ENCODE measurements around the gene ITPR2.
"Not testable (repeated sequence)": the region's sequence is repeated elsewhere in the genome, so short reads cannot be mapped to it uniquely, and the experiment has no call there.

The ITPR2 gene

DNA sequence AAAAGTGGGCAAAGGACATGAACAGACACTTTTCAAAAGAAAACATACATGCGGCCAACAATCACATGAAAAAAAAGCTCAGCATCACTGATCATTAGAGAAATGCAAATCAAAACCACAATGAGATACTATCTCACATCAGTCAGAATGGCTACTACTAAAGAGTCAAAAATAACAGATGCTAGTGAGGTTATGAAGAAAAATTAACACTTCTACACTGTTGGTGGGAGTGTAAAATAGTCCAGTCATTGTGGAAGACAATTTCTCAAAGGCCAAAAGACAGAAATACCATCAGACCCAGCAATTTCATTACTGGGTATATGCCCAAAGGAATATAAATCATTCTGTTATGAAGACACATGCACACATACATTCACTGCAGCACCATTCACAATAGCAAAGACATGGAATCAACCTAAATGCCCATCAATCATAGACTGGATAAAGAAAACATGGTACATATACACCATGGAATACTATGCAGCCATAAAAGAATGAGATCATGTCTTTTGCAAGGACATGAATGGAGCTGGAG lies 103.8 kb downstream of the ITPR2 start:
- not testable (repeated sequence) for DNase-seq (ENCODE audit: low read depth in 2 of 2)

- no peak for DNase-seq (ENCODE audit: low read depth in 2 of 2)
Measured at GRCh38 chr12:26728205-26729050, 104.6 kb downstream of the ITPR2 start.

DNA sequence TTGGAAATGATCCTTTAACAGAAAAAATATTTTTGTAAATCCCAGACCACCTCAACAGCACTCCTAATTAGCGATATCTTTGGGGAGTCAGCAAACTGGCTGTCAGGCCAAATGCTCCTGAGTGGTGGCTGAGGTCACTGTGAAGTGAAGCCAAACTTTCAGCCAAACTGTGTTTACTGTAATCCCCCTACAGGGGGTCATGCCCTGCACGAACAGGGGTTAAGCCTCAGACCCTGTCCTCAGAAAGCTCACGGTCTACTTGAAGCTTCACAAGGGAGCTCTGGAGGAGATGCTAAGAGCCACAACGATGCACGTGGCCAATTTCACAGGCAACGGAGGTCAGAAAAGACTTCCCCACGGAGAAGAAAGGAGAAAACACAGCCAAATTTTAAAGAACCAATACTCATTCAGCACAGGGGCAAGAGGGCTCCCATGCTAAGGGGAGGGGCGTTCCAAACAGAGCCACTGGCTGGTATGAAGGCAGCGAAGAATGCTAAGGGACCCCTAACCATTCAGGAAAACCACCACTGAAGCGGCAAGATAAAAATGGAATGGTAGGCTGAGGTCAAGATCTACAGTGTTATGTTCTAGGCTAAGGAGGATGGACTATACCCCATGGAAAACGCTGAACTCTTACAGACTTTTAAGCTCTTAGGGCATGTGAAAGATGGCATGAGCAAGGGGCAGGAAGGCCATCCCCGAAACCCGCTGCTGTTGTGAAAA lies 105.4 kb downstream of the ITPR2 start:
- DNase-seq (ENCODE audit: low read depth in 2 of 2): no peak

DNA sequence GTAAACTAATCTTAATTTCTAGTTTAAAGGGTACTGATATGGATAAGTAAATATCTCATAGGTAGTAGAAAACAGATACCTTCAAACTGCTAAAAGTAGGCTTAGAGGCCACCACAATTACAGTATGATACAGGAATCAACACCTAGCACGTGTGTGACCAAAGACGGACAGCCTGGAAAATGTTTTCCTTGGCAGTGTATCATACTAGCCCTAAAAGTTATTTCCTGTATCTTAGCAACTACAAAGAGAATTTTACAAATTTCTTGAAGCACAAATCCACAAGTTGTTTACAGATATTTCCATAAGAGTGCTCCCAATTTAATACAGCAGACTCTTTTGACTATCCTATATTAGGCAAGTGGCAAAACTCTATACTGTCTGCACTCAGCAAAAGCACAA lies 106.0 kb downstream of the ITPR2 start:
- DNase-seq (ENCODE audit: low read depth in 2 of 2): no peak

- DNase-seq (ENCODE audit: low read depth in 2 of 2): no peak
Measured at GRCh38 chr12:26725276-26725916, 107.6 kb downstream of the ITPR2 start.

- DNase-seq (ENCODE audit: low read depth in 2 of 2): no peak
Measured at GRCh38 chr12:26724309-26724702, 108.7 kb downstream of the ITPR2 start.

- DNase-seq (ENCODE audit: low read depth in 2 of 2): no peak
Measured at GRCh38 chr12:26723379-26724308, 109.3 kb downstream of the ITPR2 start.

GRCh38 chr12:26721800-26722199 lies 111.2 kb downstream of the ITPR2 start:
- DNase-seq (ENCODE audit: low read depth in 2 of 2): no peak

- no peak for DNase-seq (ENCODE audit: low read depth in 2 of 2)
Measured at GRCh38 chr12:26719852-26720251, 113.1 kb downstream of the ITPR2 start.

DNA sequence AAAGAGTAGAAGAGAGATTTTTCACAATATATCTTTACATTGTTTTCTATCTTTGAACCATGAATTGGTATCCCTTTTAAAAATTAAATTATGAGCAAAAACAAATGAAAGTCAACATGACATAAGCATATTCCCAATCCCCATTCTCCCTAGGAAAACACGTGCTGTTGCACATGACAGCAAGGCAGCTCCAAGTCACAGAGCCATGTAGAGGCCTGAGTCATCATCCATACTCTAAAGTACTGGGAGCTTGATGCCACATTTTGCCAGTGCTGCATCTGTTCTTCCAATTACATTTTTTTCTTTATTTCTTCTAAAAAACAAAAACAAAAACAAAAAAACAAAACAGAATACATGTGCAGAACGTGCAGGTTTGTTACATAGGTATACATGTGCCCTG lies 115.2 kb downstream of the ITPR2 start:
- no peak for DNase-seq (ENCODE audit: low read depth in 2 of 2)

DNA sequence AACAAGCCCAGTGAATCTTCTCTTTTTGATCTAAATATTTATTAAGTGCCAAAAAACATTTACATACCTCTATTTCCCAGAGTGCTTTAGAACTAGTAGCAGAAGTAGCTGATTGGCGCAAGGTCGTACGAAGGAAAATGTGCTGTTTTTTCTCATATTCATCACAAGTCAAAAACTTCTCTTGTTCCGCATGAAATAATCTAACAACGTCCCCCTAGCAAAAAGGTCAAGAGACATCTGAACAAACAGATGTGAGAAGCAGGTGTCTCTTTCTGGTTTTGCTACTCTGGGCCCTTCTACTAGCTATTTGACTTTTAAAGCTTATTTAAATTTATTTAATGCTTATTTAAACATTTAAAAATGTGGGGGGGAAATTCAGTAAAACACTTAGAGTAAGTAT lies 117.8 kb downstream of the ITPR2 start:
- no peak for DNase-seq (ENCODE audit: low read depth in 2 of 2)

GRCh38 chr12:26713885-26714383 lies 119.1 kb downstream of the ITPR2 start:
- DNase-seq (ENCODE audit: low read depth in 2 of 2): no peak

GRCh38 chr12:26712892-26713291 lies 120.1 kb downstream of the ITPR2 start:
- no peak for DNase-seq (ENCODE audit: low read depth in 2 of 2)

DNA sequence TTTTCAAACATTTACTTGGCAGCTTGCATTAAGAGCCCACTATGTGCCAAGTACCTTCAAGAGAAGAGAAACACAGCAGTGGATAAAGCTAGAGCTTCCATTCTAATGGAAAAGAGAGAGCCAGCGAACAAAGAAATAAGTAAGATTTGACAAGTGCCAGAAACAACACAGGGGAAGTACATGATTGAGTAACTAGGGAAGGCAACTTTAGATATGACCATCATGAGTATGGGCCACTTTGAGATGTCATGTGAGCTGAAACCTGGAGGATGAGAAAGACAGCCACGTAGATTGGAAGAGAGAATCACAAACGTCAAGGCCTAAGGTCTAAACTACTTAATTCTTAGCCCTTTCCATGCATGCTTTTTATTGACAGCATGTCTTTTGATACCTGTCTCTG lies 121.4 kb downstream of the ITPR2 start:
- DNase-seq (ENCODE audit: low read depth in 2 of 2): no peak

GRCh38 chr12:26711072-26711471 lies 121.9 kb downstream of the ITPR2 start:
- no peak for DNase-seq (ENCODE audit: low read depth in 2 of 2)

- no peak for DNase-seq (ENCODE audit: low read depth in 2 of 2)
Measured at GRCh38 chr12:26705851-26706250, 127.1 kb downstream of the ITPR2 start.

- no peak for DNase-seq (ENCODE audit: low read depth in 2 of 2)
Measured at GRCh38 chr12:26704684-26705460, 128.1 kb downstream of the ITPR2 start.

GRCh38 chr12:26704214-26704613 lies 128.8 kb downstream of the ITPR2 start:
- DNase-seq (ENCODE audit: low read depth in 2 of 2): no peak

DNA sequence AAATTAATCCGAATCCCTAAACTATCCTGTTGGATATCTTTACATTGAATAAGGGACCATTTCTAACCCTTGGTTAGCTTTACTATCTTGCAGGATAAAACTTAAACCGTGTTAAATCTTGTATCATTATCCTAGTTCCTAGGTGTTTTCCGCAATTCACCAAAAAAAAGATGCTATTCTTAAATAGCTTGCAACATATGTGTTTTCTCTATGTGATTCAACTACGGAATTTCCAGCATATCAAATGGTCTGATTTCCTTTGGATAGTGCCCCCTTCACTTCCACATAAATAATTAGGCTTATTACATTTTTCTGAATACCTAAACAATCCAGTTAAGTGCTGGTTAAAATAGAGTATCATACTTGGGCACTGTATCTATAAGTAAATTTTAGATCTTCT lies 130.3 kb downstream of the ITPR2 start:
- DNase-seq (ENCODE audit: low read depth in 2 of 2): no peak

- DNase-seq (ENCODE audit: low read depth in 2 of 2): no peak
Measured at GRCh38 chr12:26701604-26702215, 131.3 kb downstream of the ITPR2 start.
